Measurements from ENCODE around the gene CAMK2D. TPM values are rescaled to one million over a fixed set of nuclear protein-coding genes. Genes with fewer than 3 reads are reported as not detected.

The CAMK2D gene
- total RNA-seq, 3 donors from 2014 or later = 124 to 136 (median 133) TPM

DNA sequence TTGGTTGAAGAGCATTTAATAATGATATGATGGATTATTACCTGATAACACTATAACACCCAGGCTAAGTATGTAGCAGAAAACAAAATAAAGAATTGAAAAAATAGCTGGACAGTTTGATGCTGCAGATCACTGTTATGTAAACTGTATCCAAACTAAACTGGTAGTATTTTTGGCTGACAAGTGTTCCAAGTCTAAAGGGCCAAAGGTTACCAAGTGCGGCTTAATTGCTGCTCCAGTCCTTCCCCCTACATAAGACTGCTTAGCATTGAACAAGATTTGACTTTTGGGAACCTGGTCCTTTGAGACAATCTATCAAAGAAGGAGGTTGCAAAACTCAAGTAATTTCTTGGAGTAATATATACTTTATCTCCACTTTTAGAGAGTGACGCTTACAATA is 249.6 kb downstream of the CAMK2D start:
- H3K36me3 Mint-ChIP-seq (ENCODE audit: insufficient read depth) = peaks cover 40% of the 10 kb centered on the region
- no peaks in the 10 kb centered on the region for H3K4me1 Mint-ChIP-seq (ENCODE audit: low read depth)
- H3K27me3 Mint-ChIP-seq (ENCODE audit: low read depth) = no peaks in the 10 kb centered on the region
- H3K9me3 Mint-ChIP-seq = no peaks in the 10 kb centered on the region
- H3K4me3 Mint-ChIP-seq = no peak overlapping the region
- ATAC-seq (no peak), DNase-seq (no peak)

DNA sequence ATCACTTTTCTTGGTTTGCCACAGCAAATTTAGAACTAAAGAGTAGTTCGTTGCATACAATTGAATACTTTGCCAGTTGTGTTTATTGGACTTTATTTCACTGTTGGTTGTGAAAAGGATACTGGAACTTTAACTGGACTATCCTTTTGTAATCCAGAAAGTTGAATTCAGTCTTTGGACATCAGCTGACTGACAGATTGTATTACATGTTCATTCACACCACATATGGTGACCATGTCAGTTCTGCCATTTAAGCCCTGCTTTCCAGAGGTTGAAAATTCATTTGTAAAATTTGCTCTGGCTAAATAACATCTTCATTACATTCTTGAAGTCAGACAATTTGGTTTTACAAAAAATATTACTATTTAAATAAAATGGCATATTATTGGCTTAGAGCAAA is 251.7 kb downstream of the CAMK2D start:
- Mint-ChIP-seq H3K4me3 (no peak overlapping the region), H3K36me3 (ENCODE audit: insufficient read depth) (peaks cover 48% of the 10 kb centered on the region), H3K9me3 (no peaks in the 10 kb centered on the region), H3K27me3 (ENCODE audit: low read depth) (no peaks in the 10 kb centered on the region), H3K4me1 (ENCODE audit: low read depth) (no peaks in the 10 kb centered on the region)
- ATAC-seq (no peak), DNase-seq (no peak)

GRCh38 chr4:113505044-113505443 is 256.5 kb downstream of the CAMK2D start:
- Mint-ChIP-seq H3K36me3 (ENCODE audit: insufficient read depth) (peaks cover 42% of the 10 kb centered on the region), H3K4me1 (ENCODE audit: low read depth) (no peaks in the 10 kb centered on the region), H3K4me3 (no peak overlapping the region), H3K9me3 (no peaks in the 10 kb centered on the region), H3K27me3 (ENCODE audit: low read depth) (no peaks in the 10 kb centered on the region)
- ATAC-seq (no peak), DNase-seq (no peak)

GRCh38 chr4:113504422-113504821 is 257.1 kb downstream of the CAMK2D start:
- Mint-ChIP-seq H3K27me3 (ENCODE audit: low read depth) (no peaks in the 10 kb centered on the region), H3K9me3 (no peaks in the 10 kb centered on the region), H3K36me3 (ENCODE audit: insufficient read depth) (peaks cover 45% of the 10 kb centered on the region), H3K4me3 (no peak overlapping the region), H3K4me1 (ENCODE audit: low read depth) (no peaks in the 10 kb centered on the region)
- DNase-seq (no peak), ATAC-seq (no peak)

- no peaks in the 10 kb centered on the region for H3K27me3 Mint-ChIP-seq (ENCODE audit: low read depth)
- no peaks in the 10 kb centered on the region for H3K9me3 Mint-ChIP-seq
- no peaks in the 10 kb centered on the region for H3K4me1 Mint-ChIP-seq (ENCODE audit: low read depth)
- peaks cover 44% of the 10 kb centered on the region for H3K36me3 Mint-ChIP-seq (ENCODE audit: insufficient read depth)
- no peak overlapping the region for H3K4me3 Mint-ChIP-seq
- no peak for DNase-seq
- no peak for ATAC-seq
Observed at GRCh38 chr4:113503691-113504090, 257.8 kb downstream of the CAMK2D start.

- DNase-seq (no peak), ATAC-seq (no peak)
- no peaks in the 10 kb centered on the region for H3K9me3 Mint-ChIP-seq
- H3K4me1 Mint-ChIP-seq (ENCODE audit: low read depth) = no peaks in the 10 kb centered on the region
- no peak overlapping the region for H3K4me3 Mint-ChIP-seq
- peaks cover 40% of the 10 kb centered on the region for H3K36me3 Mint-ChIP-seq (ENCODE audit: insufficient read depth)
- no peaks in the 10 kb centered on the region for H3K27me3 Mint-ChIP-seq (ENCODE audit: low read depth)
Observed at GRCh38 chr4:113502906-113503305, 258.6 kb downstream of the CAMK2D start.

DNA sequence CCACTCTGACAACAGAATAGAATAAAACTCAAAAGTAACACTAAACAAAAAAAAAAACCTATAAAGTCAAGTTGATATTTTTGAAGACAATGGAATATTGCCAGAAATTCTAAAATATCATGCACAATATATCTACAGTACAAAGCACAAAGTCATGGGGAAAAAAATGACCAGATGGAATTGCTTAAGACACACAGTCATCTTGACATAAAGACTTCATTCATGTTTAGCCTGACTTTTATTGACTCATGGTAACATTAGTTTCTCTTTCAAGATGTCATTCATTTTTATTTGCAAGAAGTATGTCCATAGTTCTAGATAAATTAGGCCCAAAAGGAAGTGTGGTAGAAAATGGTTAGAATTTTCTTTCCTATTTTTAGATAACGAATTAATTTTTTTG is 259.1 kb downstream of the CAMK2D start:
- no peak for ATAC-seq
- Mint-ChIP-seq H3K4me3 (no peak overlapping the region), H3K27me3 (ENCODE audit: low read depth) (no peaks in the 10 kb centered on the region), H3K36me3 (ENCODE audit: insufficient read depth) (peaks cover 43% of the 10 kb centered on the region), H3K9me3 (no peaks in the 10 kb centered on the region), H3K4me1 (ENCODE audit: low read depth) (no peaks in the 10 kb centered on the region)
- DNase-seq = no peak

DNA sequence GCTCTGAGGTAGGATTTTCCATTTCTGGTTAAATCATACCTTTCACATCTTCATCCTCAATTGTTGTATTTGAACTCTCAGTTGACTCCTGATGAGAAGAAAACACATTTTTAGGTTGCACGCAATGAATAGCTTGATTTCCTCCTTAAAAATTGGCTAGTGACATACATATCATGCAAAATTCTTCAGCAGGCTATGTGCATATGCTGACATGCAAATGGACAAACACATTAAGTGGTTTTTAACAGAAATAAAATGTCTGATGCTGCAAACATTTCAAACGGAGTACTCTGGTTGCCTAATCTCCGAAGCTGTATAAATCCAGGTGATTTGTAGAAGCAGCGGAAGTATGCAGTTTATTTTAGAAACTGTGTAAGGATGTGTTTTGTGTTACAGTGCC is 261.1 kb downstream of the CAMK2D start:
- ATAC-seq (no peak), DNase-seq (no peak)
- Mint-ChIP-seq H3K9me3 (peaks cover 4% of the 10 kb centered on the region), H3K36me3 (ENCODE audit: insufficient read depth) (peaks cover 50% of the 10 kb centered on the region), H3K4me1 (ENCODE audit: low read depth) (no peaks in the 10 kb centered on the region), H3K27me3 (ENCODE audit: low read depth) (no peaks in the 10 kb centered on the region), H3K4me3 (no peak overlapping the region)

GRCh38 chr4:113499696-113500095 is 261.8 kb downstream of the CAMK2D start:
- Mint-ChIP-seq H3K9me3 (peaks cover 4% of the 10 kb centered on the region), H3K4me1 (ENCODE audit: low read depth) (no peaks in the 10 kb centered on the region), H3K36me3 (ENCODE audit: insufficient read depth) (peaks cover 50% of the 10 kb centered on the region), H3K27me3 (ENCODE audit: low read depth) (no peaks in the 10 kb centered on the region), H3K4me3 (no peak overlapping the region)
- ATAC-seq (no peak), DNase-seq (no peak)

- DNase-seq (no peak), ATAC-seq (no peak)
- H3K9me3 Mint-ChIP-seq = peaks cover 4% of the 10 kb centered on the region
- H3K36me3 Mint-ChIP-seq (ENCODE audit: insufficient read depth) = peaks cover 48% of the 10 kb centered on the region
- no peak overlapping the region for H3K4me3 Mint-ChIP-seq
- H3K4me1 Mint-ChIP-seq (ENCODE audit: low read depth) = no peaks in the 10 kb centered on the region
- H3K27me3 Mint-ChIP-seq (ENCODE audit: low read depth) = no peaks in the 10 kb centered on the region
Observed at GRCh38 chr4:113499166-113499565, 262.4 kb downstream of the CAMK2D start.

GRCh38 chr4:113497154-113497884 is 264.2 kb downstream of the CAMK2D start:
- no peaks in the 10 kb centered on the region for H3K4me1 Mint-ChIP-seq (ENCODE audit: low read depth)
- H3K36me3 Mint-ChIP-seq (ENCODE audit: insufficient read depth) = peaks cover 39% of the 10 kb centered on the region
- peaks cover 4% of the 10 kb centered on the region for H3K9me3 Mint-ChIP-seq
- DNase-seq = no peak
- H3K4me3 Mint-ChIP-seq = no peak overlapping the region
- ATAC-seq = no peak
- no peaks in the 10 kb centered on the region for H3K27me3 Mint-ChIP-seq (ENCODE audit: low read depth)

DNA sequence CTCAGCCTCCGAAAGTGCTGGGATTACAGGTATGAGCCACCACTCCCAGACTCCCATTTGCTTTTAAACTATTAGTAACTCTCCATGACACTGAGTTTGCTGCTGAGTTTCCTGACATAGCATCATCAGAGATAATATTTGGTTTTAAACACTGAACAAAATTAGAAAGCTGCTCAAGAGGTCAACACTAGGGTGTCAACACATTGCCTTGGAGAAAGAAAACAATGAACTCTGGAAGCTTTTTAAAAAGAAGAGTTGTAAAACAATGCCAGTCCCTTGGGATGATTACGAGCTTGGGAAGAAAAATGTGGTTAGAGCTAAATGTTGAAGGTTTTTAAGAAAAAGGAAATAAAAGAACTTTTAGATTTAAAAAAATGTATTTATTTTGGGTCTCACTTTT is 264.8 kb downstream of the CAMK2D start:
- no peak for DNase-seq
- Mint-ChIP-seq H3K4me3 (no peak overlapping the region), H3K9me3 (peaks cover 4% of the 10 kb centered on the region), H3K36me3 (ENCODE audit: insufficient read depth) (peaks cover 36% of the 10 kb centered on the region), H3K4me1 (ENCODE audit: low read depth) (no peaks in the 10 kb centered on the region), H3K27me3 (ENCODE audit: low read depth) (no peaks in the 10 kb centered on the region)
- no peak for ATAC-seq

DNA sequence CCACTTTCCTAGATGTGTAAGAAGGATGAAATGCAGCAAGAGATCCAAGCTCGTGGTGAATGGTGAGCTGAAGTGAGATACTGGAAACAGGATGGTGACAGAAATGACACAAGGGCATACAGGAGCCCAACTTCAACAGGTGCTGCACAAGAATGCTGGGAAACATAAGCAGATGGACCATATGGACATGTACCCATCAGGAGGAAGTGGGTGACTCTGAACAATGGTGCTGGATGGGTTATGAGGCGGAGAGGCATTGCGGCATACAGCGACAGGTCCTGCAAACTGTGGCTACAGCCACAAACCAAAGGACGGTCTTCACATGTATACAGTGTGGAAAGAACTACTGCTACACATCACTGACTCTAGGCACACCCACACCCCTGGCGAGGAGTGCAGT is 265.7 kb downstream of the CAMK2D start:
- no peak for DNase-seq
- Mint-ChIP-seq H3K36me3 (ENCODE audit: insufficient read depth) (peaks cover 36% of the 10 kb centered on the region), H3K27me3 (ENCODE audit: low read depth) (no peaks in the 10 kb centered on the region), H3K4me3 (no peak overlapping the region), H3K4me1 (ENCODE audit: low read depth) (no peaks in the 10 kb centered on the region), H3K9me3 (peaks cover 4% of the 10 kb centered on the region)
- ATAC-seq = no peak

- Mint-ChIP-seq H3K9me3 (no peaks in the 10 kb centered on the region), H3K36me3 (ENCODE audit: insufficient read depth) (peaks cover 43% of the 10 kb centered on the region), H3K4me1 (ENCODE audit: low read depth) (peaks cover 7% of the 10 kb centered on the region), H3K4me3 (no peak overlapping the region), H3K27me3 (ENCODE audit: low read depth) (no peaks in the 10 kb centered on the region)
- ATAC-seq = no peak
- DNase-seq = no peak
Observed at GRCh38 chr4:113483131-113483530, 278.4 kb downstream of the CAMK2D start.

- Mint-ChIP-seq H3K9me3 (no peaks in the 10 kb centered on the region), H3K27me3 (ENCODE audit: low read depth) (no peaks in the 10 kb centered on the region), H3K4me3 (no peak overlapping the region), H3K36me3 (ENCODE audit: insufficient read depth) (peaks cover 43% of the 10 kb centered on the region), H3K4me1 (ENCODE audit: low read depth) (peaks cover 10% of the 10 kb centered on the region)
- DNase-seq (no peak), ATAC-seq (no peak)
Observed at GRCh38 chr4:113482325-113482724, 279.2 kb downstream of the CAMK2D start.

Data from activated T-cell treated with anti-CD3 and anti-CD28 coated beads, Interleukin-2, amount 50 U/mL, for 4 hours (primary cell).